Measurements from ENCODE around the gene F8A1. TPM values are rescaled to one million over a fixed set of nuclear protein-coding genes. Genes with fewer than 3 reads are reported as not detected.
"Not testable (repeated sequence)": the region's sequence is repeated elsewhere in the genome, so short reads cannot be mapped to it uniquely, and the experiment has no call there.

F8A1 gene
- total and polyA plus RNA-seq, 3 experiments from 2014 or later = 45.2 to 83.7 (median 48.0) TPM

- CTCF ChIA-PET; H3K27me3 Mint-ChIP-seq; POLR2A ChIA-PET; H3K27ac Mint-ChIP-seq; H3K4me1 ChIP-seq (ENCODE audit: insufficient read depth, low read length); H3K27me3 ChIP-seq (ENCODE audit: insufficient read depth, low read length, poor library complexity, severe bottlenecking); H3K36me3 ChIP-seq (ENCODE audit: insufficient read depth, low read length); H3K4me3 ChIP-seq (ENCODE audit: low read length); H3K27ac ChIP-seq (ENCODE audit: low read depth, low read length); H3K9me3 Mint-ChIP-seq; H3K4me3 Mint-ChIP-seq; H3K4me1 Mint-ChIP-seq; H3K9me3 ChIP-seq (ENCODE audit: low read length); DNase-seq; H3K36me3 Mint-ChIP-seq: not testable (repeated sequence)
Observed at GRCh38 chrX:154885549-154885948, 606 bp upstream of the F8A1 start.

DNA sequence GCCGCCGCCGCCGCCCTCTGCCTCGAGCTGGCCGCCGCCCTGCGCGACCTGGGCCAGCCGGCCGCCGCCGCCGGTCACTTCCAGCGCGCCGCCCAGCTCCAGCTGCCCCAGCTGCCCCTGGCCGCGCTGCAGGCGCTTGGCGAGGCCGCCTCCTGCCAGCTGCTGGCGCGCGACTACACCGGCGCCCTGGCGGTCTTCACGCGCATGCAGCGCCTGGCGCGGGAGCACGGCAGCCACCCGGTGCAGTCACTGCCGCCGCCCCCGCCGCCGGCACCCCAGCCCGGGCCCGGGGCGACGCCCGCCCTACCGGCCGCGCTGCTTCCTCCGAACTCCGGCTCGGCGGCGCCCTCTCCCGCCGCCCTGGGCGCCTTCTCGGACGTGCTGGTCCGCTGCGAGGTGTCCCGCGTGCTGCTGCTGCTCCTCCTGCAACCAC lies 650 bp downstream of the F8A1 start:
- CTCF ChIA-PET; H3K27ac Mint-ChIP-seq; H3K4me3 Mint-ChIP-seq; H3K4me3 ChIP-seq (ENCODE audit: low read length); H3K36me3 Mint-ChIP-seq; DNase-seq; H3K27ac ChIP-seq (ENCODE audit: low read depth, low read length); POLR2A ChIA-PET; H3K4me1 ChIP-seq (ENCODE audit: insufficient read depth, low read length); H3K9me3 Mint-ChIP-seq; H3K36me3 ChIP-seq (ENCODE audit: insufficient read depth, low read length); H3K27me3 ChIP-seq (ENCODE audit: insufficient read depth, low read length, poor library complexity, severe bottlenecking); H3K9me3 ChIP-seq (ENCODE audit: low read length); H3K27me3 Mint-ChIP-seq: not testable (repeated sequence)
- peaks cover 10 to 18% (median 17%) of the 10 kb centered on the region in 3 donors for H3K4me1 Mint-ChIP-seq

DNA sequence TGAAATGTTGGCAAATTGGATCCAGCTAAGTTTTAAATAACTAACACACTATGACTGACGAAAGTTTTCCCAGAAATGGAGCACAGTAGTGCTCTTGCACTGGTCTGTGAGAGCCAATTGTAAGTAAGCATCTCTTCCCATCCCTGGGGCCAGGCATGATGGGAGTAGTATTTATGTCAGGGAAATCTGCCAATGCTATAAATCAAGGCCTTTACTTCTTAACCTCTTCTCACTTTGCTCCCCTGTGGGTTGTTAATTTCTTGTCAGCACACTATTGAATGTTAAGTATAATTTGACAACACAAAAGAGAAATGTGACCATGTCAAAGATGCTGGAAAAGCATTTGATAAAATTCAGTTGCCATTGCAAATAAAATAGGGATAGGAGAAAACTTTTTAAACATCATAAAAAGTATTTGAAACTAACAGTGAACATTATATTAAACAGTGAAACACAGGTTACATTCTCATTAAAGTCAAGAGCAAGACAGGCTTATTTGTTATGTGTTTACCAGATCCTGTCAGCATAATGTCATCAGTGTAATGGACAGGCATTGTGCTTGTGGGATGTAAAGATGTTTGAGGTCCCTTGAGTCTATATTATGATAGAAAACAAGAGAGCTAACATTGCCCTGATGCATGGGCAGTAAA lies 5.0 kb downstream of the F8A1 start:
- DNase-seq = no peak
- Histone ChIP-seq H3K4me3 (ENCODE audit: low read length) (no peak overlapping the region), H3K27me3 (ENCODE audit: insufficient read depth, low read length, poor library complexity, severe bottlenecking) (no peaks in the 10 kb centered on the region), H3K9me3 (ENCODE audit: low read length) (no peaks in the 10 kb centered on the region), H3K4me1 (ENCODE audit: insufficient read depth, low read length) (no peaks in the 10 kb centered on the region), H3K36me3 (ENCODE audit: insufficient read depth, low read length) (no peaks in the 10 kb centered on the region), H3K27ac (ENCODE audit: low read depth, low read length) (no peak overlapping the region)
- H3K4me3 Mint-ChIP-seq = peak overlapping the region in 1 of 7 donors; percentile 15
- CTCF ChIA-PET = no interaction called here
- H3K9me3 Mint-ChIP-seq = no peaks in the 10 kb centered on the region
- no peak overlapping the region for H3K27ac Mint-ChIP-seq
- H3K4me1 Mint-ChIP-seq = peaks cover 19 to 28% (median 19%) of the 10 kb centered on the region in 3 donors
- POLR2A ChIA-PET = no interaction called here
- peaks cover 0 to 4% of the 10 kb centered on the region in 2 donors for H3K27me3 Mint-ChIP-seq
- H3K36me3 Mint-ChIP-seq = peaks cover 0 to 8% (median 0%) of the 10 kb centered on the region in 3 donors

DNA sequence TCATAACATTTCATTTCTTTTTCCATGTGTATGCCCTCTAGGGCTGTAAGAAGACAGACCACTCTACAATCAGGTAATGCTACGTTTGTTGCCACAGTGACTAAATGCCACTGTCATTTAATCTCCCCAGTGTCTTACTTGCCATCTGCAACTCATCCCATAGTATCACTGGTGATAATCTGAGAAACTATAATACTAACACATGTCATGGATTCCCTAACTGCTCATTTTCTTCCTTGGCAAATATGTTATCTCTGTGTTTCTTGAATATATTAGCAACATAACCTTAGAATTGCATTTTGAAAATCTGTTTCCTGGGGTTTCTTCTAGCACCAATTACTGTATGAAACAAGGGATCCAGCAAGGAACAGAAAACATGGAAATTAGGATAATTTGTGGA lies 6.1 kb downstream of the F8A1 start:
- no peaks in the 10 kb centered on the region for H3K9me3 ChIP-seq (ENCODE audit: low read length)
- H3K4me3 Mint-ChIP-seq = no peak overlapping the region
- no peaks in the 10 kb centered on the region for H3K27me3 ChIP-seq (ENCODE audit: insufficient read depth, low read length, poor library complexity, severe bottlenecking)
- DNase-seq = no peak
- H3K4me1 Mint-ChIP-seq = peaks cover 19 to 28% (median 19%) of the 10 kb centered on the region in 3 donors
- no peak overlapping the region for H3K4me3 ChIP-seq (ENCODE audit: low read length)
- CTCF ChIA-PET = no interaction called here
- peaks cover 0 to 8% (median 0%) of the 10 kb centered on the region in 3 donors for H3K36me3 Mint-ChIP-seq
- POLR2A ChIA-PET = no interaction called here
- H3K9me3 Mint-ChIP-seq = no peaks in the 10 kb centered on the region
- H3K27ac Mint-ChIP-seq = no peak overlapping the region
- H3K27me3 Mint-ChIP-seq = peaks cover 0 to 4% of the 10 kb centered on the region in 2 donors
- no peaks in the 10 kb centered on the region for H3K36me3 ChIP-seq (ENCODE audit: insufficient read depth, low read length)
- H3K4me1 ChIP-seq (ENCODE audit: insufficient read depth, low read length) = no peaks in the 10 kb centered on the region
- no peak overlapping the region for H3K27ac ChIP-seq (ENCODE audit: low read depth, low read length)

- no peak overlapping the region for H3K4me3 ChIP-seq (ENCODE audit: low read length)
- Mint-ChIP-seq H3K27me3 (peaks cover 12 to 13% of the 10 kb centered on the region in 2 donors), H3K9me3 (no peaks in the 10 kb centered on the region), H3K4me1 (no peaks in the 10 kb centered on the region), H3K36me3 (no peaks in the 10 kb centered on the region), H3K27ac (no peak overlapping the region), H3K4me3 (no peak overlapping the region)
- POLR2A ChIA-PET = no interaction called here
- CTCF ChIA-PET = interaction anchor here (1.6 kb wide), 1 partner anchor 17 kb away, joined by 7 read pairs; no protein-coding TSS in a partner anchor
- no peak overlapping the region for H3K27ac ChIP-seq (ENCODE audit: low read depth, low read length)
- no peak for DNase-seq
- H3K4me1 ChIP-seq (ENCODE audit: insufficient read depth, low read length) = no peaks in the 10 kb centered on the region
- no peaks in the 10 kb centered on the region for H3K36me3 ChIP-seq (ENCODE audit: insufficient read depth, low read length)
- H3K9me3 ChIP-seq (ENCODE audit: low read length) = no peaks in the 10 kb centered on the region
- no peaks in the 10 kb centered on the region for H3K27me3 ChIP-seq (ENCODE audit: insufficient read depth, low read length, poor library complexity, severe bottlenecking)
Observed at GRCh38 chrX:154900323-154900722, 14.2 kb downstream of the F8A1 start.

GRCh38 chrX:154902408-154902807 lies 16.3 kb downstream of the F8A1 start:
- ChIA-PET CTCF (no interaction called here), POLR2A (no interaction called here)
- H3K9me3 ChIP-seq (ENCODE audit: low read length) = no peaks in the 10 kb centered on the region
- Mint-ChIP-seq H3K9me3 (no peaks in the 10 kb centered on the region), H3K4me3 (no peak overlapping the region), H3K27me3 (peaks cover 12% of the 10 kb centered on the region in 2 donors), H3K36me3 (no peaks in the 10 kb centered on the region), H3K27ac (no peak overlapping the region), H3K4me1 (no peaks in the 10 kb centered on the region)
- H3K4me1 ChIP-seq (ENCODE audit: insufficient read depth, low read length) = no peaks in the 10 kb centered on the region
- H3K27me3 ChIP-seq (ENCODE audit: insufficient read depth, low read length, poor library complexity, severe bottlenecking) = no peaks in the 10 kb centered on the region
- no peak overlapping the region for H3K27ac ChIP-seq (ENCODE audit: low read depth, low read length)
- H3K36me3 ChIP-seq (ENCODE audit: insufficient read depth, low read length) = no peaks in the 10 kb centered on the region
- DNase-seq = no peak
- no peak overlapping the region for H3K4me3 ChIP-seq (ENCODE audit: low read length)

DNA sequence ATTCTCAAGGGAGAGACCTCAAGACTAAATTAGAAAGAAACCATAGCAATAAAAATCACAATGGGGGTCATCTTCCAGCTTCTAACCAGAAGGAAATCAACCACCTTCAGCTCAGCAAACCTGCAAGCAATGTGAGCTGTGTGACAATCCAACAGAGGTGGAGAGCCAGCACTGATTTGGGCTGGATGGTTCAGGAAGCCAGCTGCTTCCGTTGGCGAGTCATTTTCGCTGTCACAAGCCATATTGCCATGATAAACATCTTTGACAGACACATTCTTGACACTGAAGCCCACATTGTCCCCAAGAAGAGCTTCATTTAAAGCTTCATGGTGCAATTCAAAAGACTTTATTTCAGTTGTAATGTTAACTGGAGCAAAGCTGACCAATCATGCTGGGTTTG lies 22.7 kb downstream of the F8A1 start:
- Histone ChIP-seq H3K4me3 (ENCODE audit: low read length) (no peak overlapping the region), H3K9me3 (ENCODE audit: low read length) (no peaks in the 10 kb centered on the region), H3K4me1 (ENCODE audit: insufficient read depth, low read length) (no peaks in the 10 kb centered on the region), H3K36me3 (ENCODE audit: insufficient read depth, low read length) (no peaks in the 10 kb centered on the region), H3K27me3 (ENCODE audit: insufficient read depth, low read length, poor library complexity, severe bottlenecking) (no peaks in the 10 kb centered on the region), H3K27ac (ENCODE audit: low read depth, low read length) (no peak overlapping the region)
- no peak overlapping the region for H3K27ac Mint-ChIP-seq
- no peak for DNase-seq
- H3K36me3 Mint-ChIP-seq = peaks cover 0 to 3% (median 0%) of the 10 kb centered on the region in 3 donors
- ChIA-PET POLR2A (no interaction called here), CTCF (interaction anchor here (1.0 to 2.0 kb wide), 2 partner anchors 9 to 13 kb away, joined by 3 to 9 read pairs; no protein-coding TSS in a partner anchor)
- H3K27me3 Mint-ChIP-seq = peaks cover 0 to 8% of the 10 kb centered on the region in 2 donors
- H3K4me1 Mint-ChIP-seq = no peaks in the 10 kb centered on the region
- H3K4me3 Mint-ChIP-seq = no peak overlapping the region
- peaks cover 0 to 2% (median 0%) of the 10 kb centered on the region in 5 donors for H3K9me3 Mint-ChIP-seq

DNA sequence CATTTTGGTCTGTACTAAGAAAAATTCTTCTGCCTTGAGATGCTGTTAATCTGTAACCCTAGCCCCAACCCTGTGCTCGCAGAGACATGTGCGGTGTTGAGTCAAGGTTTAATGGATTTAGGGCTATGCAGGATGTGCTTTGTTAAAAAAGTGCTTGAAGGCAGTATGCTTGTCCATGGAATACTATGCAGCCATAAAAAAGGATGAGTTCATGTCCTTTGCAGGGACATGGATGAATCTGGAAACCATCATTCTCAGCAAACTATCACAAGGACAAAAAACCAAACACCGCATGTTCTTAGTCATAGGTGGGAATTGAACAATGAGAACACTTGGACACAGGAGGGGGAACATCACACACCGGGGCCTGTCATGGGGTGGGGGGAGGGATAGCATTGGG lies 23.9 kb downstream of the F8A1 start:
- H3K4me1 ChIP-seq (ENCODE audit: insufficient read depth, low read length); POLR2A ChIA-PET; H3K4me3 Mint-ChIP-seq; H3K9me3 Mint-ChIP-seq; H3K4me1 Mint-ChIP-seq; H3K36me3 Mint-ChIP-seq; H3K27ac Mint-ChIP-seq; DNase-seq; H3K4me3 ChIP-seq (ENCODE audit: low read length); H3K27me3 ChIP-seq (ENCODE audit: insufficient read depth, low read length, poor library complexity, severe bottlenecking); H3K27me3 Mint-ChIP-seq; H3K9me3 ChIP-seq (ENCODE audit: low read length); H3K36me3 ChIP-seq (ENCODE audit: insufficient read depth, low read length); H3K27ac ChIP-seq (ENCODE audit: low read depth, low read length); CTCF ChIA-PET: not testable (repeated sequence)

DNA sequence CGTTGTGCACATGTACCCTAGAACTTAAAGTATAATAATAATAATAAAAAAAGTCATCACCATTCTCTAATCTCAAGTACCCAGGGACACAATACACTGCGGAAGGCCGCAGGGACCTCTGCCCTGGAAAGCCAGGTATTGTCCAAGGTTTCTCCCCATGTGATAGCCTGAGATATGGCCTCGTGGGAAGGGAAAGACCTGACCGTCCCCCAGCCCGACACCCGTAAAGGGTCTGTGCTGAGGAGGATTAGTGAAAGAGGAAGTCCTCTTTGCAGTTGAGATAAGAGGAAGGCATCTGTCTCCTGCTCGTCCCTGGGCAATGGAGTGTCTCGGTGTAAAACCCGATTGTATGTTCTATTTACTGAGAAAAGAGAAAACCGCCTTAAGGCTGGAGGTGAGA lies 24.4 kb downstream of the F8A1 start:
- H3K27me3 ChIP-seq (ENCODE audit: insufficient read depth, low read length, poor library complexity, severe bottlenecking); DNase-seq; H3K4me3 ChIP-seq (ENCODE audit: low read length); H3K27ac Mint-ChIP-seq; H3K4me1 Mint-ChIP-seq; H3K36me3 ChIP-seq (ENCODE audit: insufficient read depth, low read length); H3K4me3 Mint-ChIP-seq; POLR2A ChIA-PET; H3K9me3 ChIP-seq (ENCODE audit: low read length); H3K9me3 Mint-ChIP-seq; H3K27ac ChIP-seq (ENCODE audit: low read depth, low read length); H3K4me1 ChIP-seq (ENCODE audit: insufficient read depth, low read length); CTCF ChIA-PET; H3K36me3 Mint-ChIP-seq; H3K27me3 Mint-ChIP-seq: not testable (repeated sequence)
